MM.1S (cell line): ENCODE data around the gene PEX14.
A peak's percentile ranks its signal among the peaks of the same experiment; 100 is the strongest.

Source experiments
- DNase-seq: peaks from one replicate; pipeline ENCODE4 v3.0.0-alpha.2; 2015
- H2AFZ ChIP-seq: fragments of 300-600 bp; sonication (generic); 2 replicates; pipeline ENCODE4 v1.6.0; 2016; ENCODE audit warnings: antibody characterized with exemption, low read length
- H3F3A ChIP-seq: fragments of 300-600 bp; sonication (generic); 2 replicates; pipeline ENCODE4 v1.6.1; 2016; ENCODE audit warnings: mild to moderate bottlenecking, antibody characterized with exemption, low read length, moderate library complexity, mixed read lengths; ENCODE audit not compliant: insufficient read depth
- H3K27ac ChIP-seq: fragments of 300-600 bp; sonication (generic); 2 replicates; pipeline ENCODE4 v1.5.1; 2016; ENCODE audit warnings: mild to moderate bottlenecking, low read length
- H3K27me3 ChIP-seq: fragments of 300-600 bp; sonication (generic); replicated peaks from 2 replicates; pipeline ENCODE4 v1.6.0; 2016; ENCODE audit warnings: low read length; ENCODE audit not compliant: insufficient read depth
- H3K36me3 ChIP-seq: fragments of 300-600 bp; sonication (generic); replicated peaks from 2 replicates; pipeline ENCODE4 v1.6.1; 2016; ENCODE audit warnings: mild to moderate bottlenecking, low read length, mixed read lengths; ENCODE audit not compliant: insufficient read depth
- H3K4me1 ChIP-seq: fragments of 300-600 bp; sonication (generic); 2 replicates; pipeline ENCODE4 v1.6.1; 2016; ENCODE audit warnings: low read length, mixed read lengths
- H3K4me2 ChIP-seq: fragments of 300-600 bp; sonication (generic); 2 replicates; pipeline ENCODE4 v1.6.0; 2016; ENCODE audit warnings: low read depth, low read length
- H3K4me3 ChIP-seq: fragments of 300-600 bp; sonication (generic); 2 replicates; pipeline ENCODE4 v1.5.1; 2016; ENCODE audit warnings: low read length, mixed read lengths
- H3K79me2 ChIP-seq: fragments of 300-600 bp; sonication (generic); 2 replicates; pipeline ENCODE4 v1.6.1; 2016; ENCODE audit warnings: mixed run types, low read length, mixed read lengths
- H3K9ac ChIP-seq: fragments of 300-600 bp; sonication (generic); 2 replicates; pipeline ENCODE4 v1.6.1; 2016; ENCODE audit warnings: low read length, mixed read lengths
- H3K9me2 ChIP-seq: fragments of 300-600 bp; sonication (generic); replicated peaks from 2 replicates; pipeline ENCODE4 v1.6.1; 2016; ENCODE audit warnings: mild to moderate bottlenecking, low read length, mixed read lengths; ENCODE audit not compliant: insufficient read depth
- H3K9me3 ChIP-seq: fragments of 300-600 bp; sonication (generic); replicated peaks from 2 replicates; pipeline ENCODE4 v1.6.1; 2016; ENCODE audit warnings: mild to moderate bottlenecking, low read length, mixed read lengths; ENCODE audit not compliant: insufficient read depth
- H4K20me1 ChIP-seq: fragments of 300-600 bp; sonication (generic); 2 replicates; pipeline ENCODE4 v1.6.1; 2016; ENCODE audit warnings: mild to moderate bottlenecking, low read length, moderate library complexity, mixed read lengths; ENCODE audit not compliant: insufficient read depth
- EZH2 ChIP-seq: fragments of 300-600 bp; sonication (generic); optimal IDR thresholded peaks from 2 replicates; pipeline ENCODE3; 2017; ENCODE audit warnings: low read depth, mild to moderate bottlenecking, antibody characterized with exemption, low read length, mixed read lengths
- EZH2phosphoT487 ChIP-seq: fragments of 300-600 bp; sonication (generic); IDR thresholded peaks from 2 replicates; pipeline ENCODE4 v1.6.1; 2018; ENCODE audit warnings: antibody characterized with exemption, low read length
- TF ChIP-seq, protein P1 (sequence below): fragments of 300-600 bp; sonication (generic); IDR thresholded peaks from 2 replicates; pipeline ENCODE4 v1.5.1; 2016; ENCODE audit warnings: antibody characterized with exemption, low read length, mixed read lengths

PEX14 gene

DNA sequence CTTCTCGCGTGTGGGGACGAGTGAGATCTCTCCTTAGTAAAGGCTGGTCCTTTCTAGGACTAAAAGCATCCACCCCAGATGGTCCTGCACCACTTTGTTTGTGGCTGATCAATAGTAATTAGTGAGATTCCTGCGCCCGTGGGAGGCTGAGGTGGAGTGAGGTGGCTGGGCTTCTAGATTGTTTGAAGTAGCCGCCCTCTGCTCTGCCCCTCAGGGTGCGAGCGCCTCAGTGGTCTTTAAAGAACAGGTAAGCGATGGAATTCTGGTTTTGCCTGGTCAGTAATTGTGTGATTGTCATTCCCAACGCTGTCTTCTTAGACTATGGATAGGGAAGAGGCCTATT is 20.7 kb downstream of the PEX14 start:
- Histone ChIP-seq H3K9ac (no peak overlapping the region), H4K20me1 (peaks cover 4% of the 10 kb centered on the region; the same call in 1 of the 2 replicates)

DNA sequence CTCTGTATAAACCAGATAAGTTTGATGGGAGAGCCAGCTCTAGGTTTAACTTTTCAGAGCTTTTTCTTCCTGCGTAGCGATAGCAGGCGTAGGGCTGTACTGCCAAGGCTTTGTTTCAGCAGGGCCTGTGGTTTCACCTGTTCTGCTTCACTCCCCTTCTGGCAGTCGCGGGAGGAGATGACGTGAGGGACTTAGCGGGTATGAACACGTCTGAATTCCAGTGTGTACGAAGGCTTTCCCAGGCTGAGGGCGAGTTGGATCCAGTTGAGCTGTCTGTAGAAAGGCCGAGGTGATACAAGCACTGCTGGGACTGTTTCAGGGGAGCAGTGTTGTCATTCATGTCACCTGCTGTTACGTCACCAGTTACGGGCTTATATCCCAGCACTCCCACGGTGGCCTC is 21.2 kb downstream of the PEX14 start:
- Histone ChIP-seq H3K36me3 (no peaks in the 10 kb centered on the region), H3K4me1 (peaks cover 8% of the 10 kb centered on the region), H3K4me3 (no peak overlapping the region), H3K27me3 (no peaks in the 10 kb centered on the region), H3K27ac (no peak overlapping the region), H3K79me2 (peaks cover 66% of the 10 kb centered on the region), H3K4me2 (no peak overlapping the region; the same call in 1 of the 2 replicates), H3K9ac (no peak overlapping the region), H3K9me2 (no peaks in the 10 kb centered on the region), H4K20me1 (peaks cover 4% of the 10 kb centered on the region; the same call in 1 of the 2 replicates), H3K9me3 (no peaks in the 10 kb centered on the region), H3F3A (peaks cover 12% of the 10 kb centered on the region; the same call in 1 of the 2 replicates), H2AFZ (no peak overlapping the region)
- TF ChIP-seq EZH2, result no peak
- TF ChIP-seq EZH2phosphoT487, result no peak
- TF ChIP-seq, protein P1, sequence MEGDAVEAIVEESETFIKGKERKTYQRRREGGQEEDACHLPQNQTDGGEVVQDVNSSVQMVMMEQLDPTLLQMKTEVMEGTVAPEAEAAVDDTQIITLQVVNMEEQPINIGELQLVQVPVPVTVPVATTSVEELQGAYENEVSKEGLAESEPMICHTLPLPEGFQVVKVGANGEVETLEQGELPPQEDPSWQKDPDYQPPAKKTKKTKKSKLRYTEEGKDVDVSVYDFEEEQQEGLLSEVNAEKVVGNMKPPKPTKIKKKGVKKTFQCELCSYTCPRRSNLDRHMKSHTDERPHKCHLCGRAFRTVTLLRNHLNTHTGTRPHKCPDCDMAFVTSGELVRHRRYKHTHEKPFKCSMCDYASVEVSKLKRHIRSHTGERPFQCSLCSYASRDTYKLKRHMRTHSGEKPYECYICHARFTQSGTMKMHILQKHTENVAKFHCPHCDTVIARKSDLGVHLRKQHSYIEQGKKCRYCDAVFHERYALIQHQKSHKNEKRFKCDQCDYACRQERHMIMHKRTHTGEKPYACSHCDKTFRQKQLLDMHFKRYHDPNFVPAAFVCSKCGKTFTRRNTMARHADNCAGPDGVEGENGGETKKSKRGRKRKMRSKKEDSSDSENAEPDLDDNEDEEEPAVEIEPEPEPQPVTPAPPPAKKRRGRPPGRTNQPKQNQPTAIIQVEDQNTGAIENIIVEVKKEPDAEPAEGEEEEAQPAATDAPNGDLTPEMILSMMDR, result no peak
- DNase-seq, result no peak

More for the DNA sequence above, 20.7 kb downstream of the PEX14 start:
- Histone ChIP-seq H3F3A (peaks cover 12% of the 10 kb centered on the region; the same call in 1 of the 2 replicates), H3K36me3 (no peaks in the 10 kb centered on the region), H3K9me3 (no peaks in the 10 kb centered on the region), H2AFZ (no peak overlapping the region), H3K4me2 (peak overlapping the region; percentile 94), H3K9me2 (no peaks in the 10 kb centered on the region), H3K4me1 (peaks cover 8% of the 10 kb centered on the region), H3K27me3 (no peaks in the 10 kb centered on the region), H3K79me2 (peaks cover 68% of the 10 kb centered on the region), H3K27ac (peak overlapping the region; percentile 50; the same call in 1 of the 2 replicates), H3K4me3 (peak overlapping the region; percentile 21; the same call in 1 of the 2 replicates)
- DNase-seq, result no peak
- TF ChIP-seq EZH2 (no peak), EZH2phosphoT487 (no peak)
- TF ChIP-seq, protein P1, result no peak

DNA sequence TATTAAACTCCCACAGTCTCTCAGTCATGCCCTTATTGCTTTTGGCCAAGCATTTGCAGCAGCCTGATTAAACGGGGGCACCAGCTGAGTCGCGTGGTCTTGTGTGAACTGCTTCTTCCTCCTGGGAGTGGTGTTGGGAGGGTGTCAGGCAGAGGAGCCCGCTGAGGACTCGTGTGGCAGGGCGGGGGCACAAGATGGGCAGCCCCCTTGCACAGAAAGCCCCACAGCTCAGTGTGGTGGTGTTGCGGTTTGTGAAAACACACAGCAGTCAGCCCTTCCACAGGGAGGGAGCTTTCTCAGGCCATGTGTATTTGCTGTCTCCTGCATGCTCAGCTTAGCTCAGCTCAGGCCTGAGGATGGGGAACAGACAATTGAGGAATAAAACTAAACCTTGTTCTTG is 22.4 kb downstream of the PEX14 start:
- Histone ChIP-seq H3K9me2 (no peaks in the 10 kb centered on the region), H3K27me3 (no peaks in the 10 kb centered on the region), H3F3A (peaks cover 12% of the 10 kb centered on the region; the same call in 1 of the 2 replicates), H3K4me3 (no peak overlapping the region), H3K4me2 (no peak overlapping the region), H3K79me2 (peaks cover 63% of the 10 kb centered on the region), H3K9me3 (no peaks in the 10 kb centered on the region), H3K27ac (no peak overlapping the region), H3K9ac (no peak overlapping the region), H3K4me1 (peaks cover 8% of the 10 kb centered on the region), H4K20me1 (peaks cover 4% of the 10 kb centered on the region; the same call in 1 of the 2 replicates), H2AFZ (no peak overlapping the region), H3K36me3 (no peaks in the 10 kb centered on the region)
- TF ChIP-seq EZH2 (no peak), EZH2phosphoT487 (no peak)
- TF ChIP-seq, protein P1, result no peak
- DNase-seq, result no peak
